HAP-1 (cell line): Measurements from ENCODE around the gene SPATA24.
"Not testable (repeated sequence)": the region's sequence is repeated elsewhere in the genome, so short reads cannot be mapped to it uniquely, and the experiment has no call there.

Experiments
- DNase-seq, 2 experiments: peaks; one replicate each; pipeline ENCODE4 v3.0.0-alpha.2; 2016 to 2020; ENCODE audit warnings: low spot score in 2 of 2
- H3K27me3 ChIP-seq: fragments of 250-450 bp; sonication (Bioruptor Pico); 2 replicates; pipeline ENCODE4 v1.5.1; 2020; ENCODE audit warnings: low read depth, mild to moderate bottlenecking, moderate library complexity
- H3K36me3 ChIP-seq: fragments of 250-450 bp; sonication (Bioruptor Pico); replicated peaks from 2 replicates; pipeline ENCODE4 v1.5.1; 2020; ENCODE audit warnings: mild to moderate bottlenecking
- H3K4me1 ChIP-seq: fragments of 250-450 bp; sonication (Bioruptor Pico); 2 replicates; pipeline ENCODE4 v1.5.1; 2020; ENCODE audit warnings: mild to moderate bottlenecking
- H3K4me3 ChIP-seq: fragments of 250-450 bp; sonication (Bioruptor Pico); 2 replicates; pipeline ENCODE4 v1.5.1; 2020; ENCODE audit warnings: mild to moderate bottlenecking, moderate library complexity
- H3K9me3 ChIP-seq: fragments of 250-450 bp; sonication (Bioruptor Pico); 2 replicates; pipeline ENCODE4 v1.5.1; 2020; ENCODE audit warnings: mild to moderate bottlenecking, moderate library complexity
- in situ Hi-C: fragments of 300-500 bp; cut with MboI; formaldehyde crosslinking; loops from 3 replicates; pipeline ENCODE4 v1.14.3; 2020; ENCODE audit warnings: low sequenced_read_pairs, inconsistent platforms, mixed read lengths

The SPATA24 gene

DNA sequence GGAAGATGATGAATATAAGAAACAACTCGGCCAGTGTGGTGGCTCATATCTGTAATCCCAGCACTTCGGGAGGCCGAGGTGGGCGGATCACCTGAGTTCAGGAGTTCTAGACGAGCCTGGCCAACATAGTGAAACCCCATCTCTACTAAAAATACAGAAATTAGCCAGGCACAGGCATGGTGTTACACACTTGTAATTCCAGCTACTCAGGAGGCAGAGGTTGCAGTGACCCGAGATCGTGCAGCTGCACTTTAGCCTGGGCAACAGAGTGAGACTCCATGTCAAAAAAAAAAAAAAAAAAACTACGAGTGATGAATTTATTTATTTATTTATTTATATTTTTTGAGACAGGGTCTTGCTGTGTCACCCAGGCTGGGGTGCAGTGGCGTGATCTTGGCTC, 56.0 kb downstream of the SPATA24 start:
- H3K36me3 ChIP-seq, result peaks cover 12% of the 10 kb centered on the region
- H3K9me3 ChIP-seq, H3K4me3 ChIP-seq, DNase-seq, H3K4me1 ChIP-seq, in situ Hi-C loops, H3K27me3 ChIP-seq: not testable (repeated sequence)
